ENCODE results near the gene NOL11.

DNA sequence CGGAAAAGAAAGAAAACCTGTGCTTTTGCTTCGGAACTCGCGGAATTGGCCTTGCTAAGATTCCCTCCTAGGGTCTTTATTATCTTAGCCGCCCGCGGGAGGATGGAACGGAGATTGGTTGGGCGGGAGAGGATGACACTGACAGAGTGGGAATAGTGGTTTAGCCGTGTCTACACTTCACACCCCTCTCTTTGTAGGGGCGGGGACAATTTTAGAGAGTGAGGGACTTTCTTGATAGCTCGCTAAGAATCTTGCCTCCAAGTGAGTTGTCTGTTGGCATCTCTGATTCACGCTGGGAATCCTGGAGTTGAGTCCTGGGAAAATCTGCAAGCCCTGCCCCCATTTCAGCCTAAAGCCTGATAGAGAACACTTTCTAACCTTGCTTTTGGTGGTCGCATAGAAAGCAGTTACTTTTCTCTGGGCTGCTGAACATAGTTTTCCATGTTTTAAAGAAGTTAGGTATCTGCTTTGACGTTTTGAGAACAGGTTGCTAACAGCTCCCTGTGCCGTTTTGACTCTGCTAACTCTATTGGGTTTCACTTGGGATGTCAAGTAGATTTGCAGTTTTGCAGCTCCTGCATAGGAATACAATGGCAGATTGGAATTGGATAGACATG, 697 bp downstream of the NOL11 start:
- TF ChIP-seq, protein P1, sequence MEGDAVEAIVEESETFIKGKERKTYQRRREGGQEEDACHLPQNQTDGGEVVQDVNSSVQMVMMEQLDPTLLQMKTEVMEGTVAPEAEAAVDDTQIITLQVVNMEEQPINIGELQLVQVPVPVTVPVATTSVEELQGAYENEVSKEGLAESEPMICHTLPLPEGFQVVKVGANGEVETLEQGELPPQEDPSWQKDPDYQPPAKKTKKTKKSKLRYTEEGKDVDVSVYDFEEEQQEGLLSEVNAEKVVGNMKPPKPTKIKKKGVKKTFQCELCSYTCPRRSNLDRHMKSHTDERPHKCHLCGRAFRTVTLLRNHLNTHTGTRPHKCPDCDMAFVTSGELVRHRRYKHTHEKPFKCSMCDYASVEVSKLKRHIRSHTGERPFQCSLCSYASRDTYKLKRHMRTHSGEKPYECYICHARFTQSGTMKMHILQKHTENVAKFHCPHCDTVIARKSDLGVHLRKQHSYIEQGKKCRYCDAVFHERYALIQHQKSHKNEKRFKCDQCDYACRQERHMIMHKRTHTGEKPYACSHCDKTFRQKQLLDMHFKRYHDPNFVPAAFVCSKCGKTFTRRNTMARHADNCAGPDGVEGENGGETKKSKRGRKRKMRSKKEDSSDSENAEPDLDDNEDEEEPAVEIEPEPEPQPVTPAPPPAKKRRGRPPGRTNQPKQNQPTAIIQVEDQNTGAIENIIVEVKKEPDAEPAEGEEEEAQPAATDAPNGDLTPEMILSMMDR (IDR thresholded peaks at IDR 0.05; ENCODE audit: insufficient read depth, low read length, poor library complexity, severe bottlenecking): no peak
- no peak for TF ChIP-seq EZH2phosphoT487 (conservative IDR thresholded peaks at IDR 0.05; ENCODE audit: low read length)

Data from SU-DHL-6 (cell line).